Activated CD8-positive, alpha-beta memory T cell treated with anti-CD3 and anti-CD28 coated beads for 1 hour (primary cell): ENCODE data around the gene DAP.

Experiments used
- DNase-seq, 2 donors: peaks; one replicate each; pipeline ENCODE4 v3.0.0-alpha.2; 2020; ENCODE audit warnings: low read depth in 1 of 2; ENCODE audit errors: extremely low read depth in 1 of 2

The DAP gene

DNA sequence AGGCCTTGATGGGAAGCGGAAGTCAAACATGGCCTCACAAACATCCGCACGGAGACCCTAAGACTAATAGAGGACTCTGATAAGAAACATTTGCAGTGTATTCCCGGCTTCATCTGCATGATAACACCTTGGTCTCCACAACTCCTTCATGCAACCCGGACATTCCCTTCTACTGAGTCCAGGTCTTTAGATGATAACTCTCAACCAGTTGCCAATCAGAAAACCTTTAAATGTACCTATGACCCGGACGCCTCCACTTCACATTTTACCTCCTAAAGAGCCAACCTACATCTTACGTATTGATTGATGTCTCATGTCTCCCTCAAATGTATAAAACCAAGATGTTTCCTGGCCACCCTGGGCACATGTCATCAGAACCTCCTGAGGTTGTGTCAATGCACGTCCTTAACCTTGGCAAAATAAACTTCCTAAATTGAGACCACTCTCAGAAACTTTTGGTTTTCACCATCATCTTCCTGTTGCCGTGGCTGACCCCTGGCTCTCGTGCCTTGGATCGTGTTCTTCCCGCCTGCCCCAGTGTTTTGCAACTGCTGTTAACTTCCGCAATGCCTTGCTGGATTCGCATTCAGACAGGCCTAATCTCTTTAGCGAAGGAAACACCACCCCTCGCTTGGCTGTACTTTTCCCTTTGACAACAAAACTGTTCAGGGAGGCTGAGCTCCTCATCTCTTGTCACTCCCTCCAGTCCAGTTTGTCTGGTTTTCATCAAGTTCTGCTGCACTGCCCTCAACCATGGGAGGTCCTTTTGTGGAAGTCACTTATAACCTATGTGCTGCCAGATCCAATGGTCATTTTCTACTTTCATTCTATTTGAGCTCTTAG, 1.1 kb upstream of the DAP start:
- DNase-seq: no peak

DNA sequence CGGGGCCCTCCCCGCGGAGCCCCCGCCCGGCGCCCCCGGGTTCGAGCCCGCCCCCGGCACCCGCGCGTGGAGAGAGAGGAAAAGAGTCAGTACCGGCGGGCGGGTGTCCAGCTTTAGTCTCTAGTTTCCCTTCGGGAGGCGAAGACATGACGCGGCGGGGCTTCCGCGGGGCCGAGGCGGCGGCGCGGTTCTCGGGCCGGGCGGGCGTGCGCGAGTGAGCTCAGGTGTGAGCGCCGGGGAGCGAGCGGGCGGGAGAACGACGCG, 181 bp downstream of the DAP start:
- DNase-seq: no peak

DNA sequence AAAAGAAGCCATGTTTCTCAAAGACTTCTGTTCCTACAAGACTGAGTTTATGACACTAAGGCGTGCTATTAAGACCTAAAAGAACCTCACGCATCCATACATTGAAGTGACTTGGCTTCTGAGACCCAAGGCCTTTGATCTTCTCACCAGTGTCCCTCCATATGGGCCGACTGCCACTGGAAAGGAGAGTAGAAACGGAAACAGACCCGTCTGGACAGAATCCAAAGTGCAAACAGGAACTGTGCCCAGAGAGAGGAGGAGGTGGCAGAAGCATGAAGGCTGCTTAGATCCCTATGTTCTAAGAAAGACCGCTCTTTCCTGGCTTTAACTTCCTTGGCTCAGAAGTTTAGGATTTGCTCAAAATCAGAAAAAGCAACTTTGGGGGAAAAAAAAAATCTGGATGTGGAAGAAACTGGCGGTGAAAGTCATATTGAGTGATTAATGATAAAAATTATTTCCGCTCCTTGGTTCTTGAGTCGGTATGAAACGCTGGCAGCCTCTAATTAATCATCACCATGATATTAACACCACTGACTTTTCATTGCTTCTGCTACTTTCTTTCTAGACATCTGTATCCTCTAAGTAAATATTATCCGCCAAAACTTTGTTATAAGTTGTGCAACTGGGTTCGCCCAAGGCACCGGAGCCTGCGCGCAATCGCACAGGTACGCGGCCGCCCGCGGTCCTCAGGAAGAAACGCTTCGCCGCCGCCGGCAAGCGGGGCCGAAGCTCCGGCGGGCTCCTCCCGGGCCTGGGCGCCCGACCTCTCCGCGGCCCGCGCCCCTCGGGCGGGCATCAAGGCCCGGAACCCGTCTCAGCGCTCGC, 726 bp downstream of the DAP start:
- peak in 1 of 2 donors; percentile 13 for DNase-seq

DNA sequence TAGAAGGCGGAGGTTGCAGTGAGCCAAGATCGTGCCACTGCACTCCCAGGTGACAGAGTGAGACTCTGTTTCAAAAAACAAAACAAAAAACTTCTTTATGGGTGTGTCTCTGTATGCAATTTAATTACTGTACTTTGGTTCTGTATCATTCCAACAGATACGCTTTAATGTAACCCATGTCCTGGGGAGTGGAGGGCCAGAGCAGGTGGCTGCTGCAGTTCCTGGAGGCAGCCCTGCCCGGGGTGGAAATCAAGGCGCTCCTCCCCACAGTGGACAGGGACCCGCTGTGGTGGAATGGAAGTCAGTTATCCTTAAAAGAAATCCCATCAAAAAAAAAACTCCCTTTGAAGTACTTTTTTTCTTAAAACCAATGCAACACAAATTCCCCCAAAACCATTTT, 1.9 kb downstream of the DAP start:
- DNase-seq: no peak

DNA sequence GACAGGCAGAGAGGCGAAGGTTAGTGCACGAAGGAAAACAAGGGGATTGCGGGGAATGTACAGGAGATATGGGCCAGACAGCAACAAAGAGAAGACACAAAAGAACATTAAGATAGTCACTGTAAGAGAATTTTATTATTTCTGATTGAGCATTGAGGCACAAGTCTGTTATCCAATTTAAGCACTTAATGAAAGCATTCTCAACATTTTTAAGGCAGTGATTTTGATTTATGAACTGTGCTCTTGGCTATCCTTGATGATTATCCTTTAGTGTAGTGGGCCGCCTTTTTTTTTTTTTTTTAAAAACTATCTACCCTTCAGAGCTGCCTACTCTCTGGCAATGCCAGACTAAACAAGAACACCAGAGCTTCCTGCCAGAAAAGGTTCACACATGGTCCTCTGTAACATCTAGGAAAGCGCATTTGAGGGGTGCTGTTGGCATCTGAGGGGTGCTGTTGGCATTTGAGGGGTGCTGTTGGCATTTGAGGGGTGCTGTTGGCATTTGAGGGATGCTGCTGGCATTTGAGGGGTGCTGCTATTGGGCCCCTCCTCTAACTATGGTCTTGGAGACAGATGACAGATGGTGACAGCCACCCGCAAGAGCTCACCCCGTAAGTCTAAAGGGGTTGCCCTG, 3.0 kb downstream of the DAP start:
- DNase-seq: no peak

DNA sequence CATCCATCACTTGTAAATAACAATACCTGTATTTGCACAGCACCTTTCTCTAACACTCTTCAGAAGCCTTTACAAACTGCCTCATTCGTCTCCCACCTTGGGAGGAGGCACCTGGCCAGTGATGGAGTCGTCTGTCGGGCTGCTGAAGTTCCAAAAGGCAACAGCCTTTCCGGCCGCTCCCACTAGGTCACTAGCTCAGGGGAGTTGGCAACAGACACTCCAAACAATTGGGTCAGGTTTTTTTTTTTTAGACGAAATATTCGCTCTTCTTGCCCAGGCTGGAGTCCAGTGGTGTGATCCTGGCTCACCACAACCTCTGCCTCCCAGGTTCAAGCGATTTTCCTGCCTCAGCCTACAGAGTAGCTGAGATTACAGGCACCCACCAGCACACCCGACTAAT, 4.0 kb downstream of the DAP start:
- no peak for DNase-seq

- DNase-seq: no peak
These were observed 4.5 kb downstream of the DAP start for GRCh38 chr5:10756549-10756948.

GRCh38 chr5:10753178-10753577, 7.9 kb downstream of the DAP start:
- DNase-seq: no peak

DNA sequence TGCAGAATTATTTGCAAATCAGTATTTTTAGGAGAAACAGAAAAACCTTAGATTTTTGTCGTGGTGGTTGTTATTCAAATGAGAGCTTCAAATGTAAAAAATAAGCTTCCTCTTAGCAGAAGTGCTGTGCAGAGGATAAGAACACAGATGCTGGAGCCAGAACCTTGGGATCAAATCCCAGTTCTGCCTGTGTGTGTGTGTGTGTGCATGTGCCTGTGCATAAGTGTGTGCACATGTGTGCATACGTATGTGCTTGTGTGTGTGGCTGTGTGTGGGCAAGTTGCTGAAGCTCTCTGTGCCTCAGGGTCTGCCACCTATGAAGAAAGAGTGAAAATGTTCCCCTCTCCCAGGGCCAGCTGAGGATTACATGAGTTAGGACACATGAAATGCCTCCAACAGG, 8.6 kb downstream of the DAP start:
- DNase-seq: no peak

DNA sequence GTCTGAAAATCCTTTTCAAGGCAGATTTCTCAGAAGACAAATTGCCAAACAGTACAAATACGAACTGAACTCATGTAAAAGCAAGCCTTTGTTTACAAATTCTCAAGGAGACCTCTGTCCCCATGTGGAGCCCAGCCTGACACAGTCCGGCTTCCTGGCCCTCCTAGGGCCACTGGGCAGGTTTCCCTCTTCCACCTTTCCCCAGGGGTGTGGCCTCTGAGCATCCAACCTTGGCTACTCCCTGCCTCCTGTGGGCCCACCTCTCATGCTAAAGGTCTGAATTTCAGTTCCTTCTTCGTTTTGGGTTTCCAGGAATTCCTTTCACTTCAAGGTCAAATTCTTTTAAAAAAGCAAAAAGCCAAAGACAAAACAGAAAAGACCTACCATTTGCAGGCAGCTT, 10.1 kb downstream of the DAP start:
- no peak for DNase-seq

GRCh38 chr5:10747678-10748622, 13.1 kb downstream of the DAP start:
- DNase-seq: no peak

GRCh38 chr5:10746711-10747110, 14.3 kb downstream of the DAP start:
- DNase-seq: no peak

DNA sequence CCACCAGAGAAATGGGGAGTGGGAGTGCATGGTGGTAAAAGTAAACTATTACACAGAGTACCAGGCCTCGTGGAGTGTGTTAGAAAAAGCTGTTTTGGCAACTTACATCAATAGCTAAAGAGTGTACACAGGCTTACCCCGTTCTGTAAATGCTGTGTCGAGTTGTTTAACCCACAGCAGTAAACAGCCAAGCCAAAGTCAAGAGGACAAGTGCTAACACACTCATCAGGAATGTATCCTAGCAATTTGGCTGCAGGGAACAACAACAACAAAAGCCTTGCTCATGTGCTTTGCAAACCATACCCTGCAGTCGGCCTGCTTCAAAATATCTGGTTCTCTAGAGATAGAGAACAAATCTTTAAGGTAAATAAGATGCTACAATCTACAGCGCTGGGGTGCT, 15.9 kb downstream of the DAP start:
- DNase-seq: no peak

DNA sequence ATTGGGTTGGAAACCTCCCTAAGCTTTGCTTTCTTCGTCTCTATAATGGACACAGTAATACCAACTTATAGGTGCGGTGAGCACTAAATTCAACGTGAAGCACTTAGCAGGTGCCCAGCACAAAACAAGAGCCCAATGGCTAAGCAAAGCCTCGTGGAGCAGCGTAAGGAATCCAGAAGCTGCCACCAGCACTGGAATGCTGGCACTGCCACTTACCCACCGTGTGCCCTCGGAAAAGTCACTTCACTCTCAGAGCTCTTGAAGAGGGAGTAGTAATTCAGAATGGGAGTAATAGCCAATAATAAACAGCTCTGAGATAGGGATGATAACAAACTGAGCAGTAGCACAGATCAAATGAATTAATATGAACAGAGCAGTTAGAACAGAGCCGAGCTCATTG, 16.4 kb downstream of the DAP start:
- DNase-seq: no peak

DNA sequence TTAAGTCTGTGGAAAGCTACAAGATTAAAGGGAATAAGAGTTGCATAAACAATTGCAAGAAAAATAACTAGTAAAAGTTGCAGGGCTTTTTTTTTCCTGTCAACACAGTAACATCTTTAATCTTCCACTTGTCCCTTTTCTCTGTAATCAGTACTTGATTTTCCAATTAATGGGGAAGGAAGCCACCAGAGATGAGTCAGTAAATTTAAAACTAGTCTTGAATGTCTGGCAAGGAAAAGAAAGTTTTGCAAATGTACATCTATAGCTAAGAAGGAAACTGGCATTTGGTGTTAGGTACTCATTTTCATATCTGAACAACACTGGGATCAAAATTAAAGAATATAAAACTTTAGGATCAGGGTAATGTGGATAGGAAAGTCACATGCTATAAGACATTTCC, 17.1 kb downstream of the DAP start:
- DNase-seq: no peak

GRCh38 chr5:10743526-10743925, 17.5 kb downstream of the DAP start:
- no peak for DNase-seq

DNA sequence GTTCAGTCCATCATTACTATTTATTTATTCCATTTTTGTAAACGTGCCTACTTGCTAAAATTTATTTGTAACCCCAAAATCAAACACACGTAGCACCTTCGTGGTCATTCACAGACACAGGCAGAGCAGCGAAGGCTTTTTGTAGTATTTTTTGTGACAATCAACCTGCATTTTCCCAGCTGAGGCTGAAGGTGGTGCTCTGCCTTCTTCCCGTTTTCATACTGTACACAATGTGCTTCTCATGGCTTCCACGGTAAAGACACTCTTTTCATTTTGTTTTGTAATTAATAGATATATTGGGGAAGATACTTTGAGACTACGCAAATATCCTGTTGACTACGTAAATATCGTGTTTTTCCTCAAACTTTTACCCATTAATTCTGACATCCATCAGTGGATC, 19.4 kb downstream of the DAP start:
- DNase-seq: no peak

DNA sequence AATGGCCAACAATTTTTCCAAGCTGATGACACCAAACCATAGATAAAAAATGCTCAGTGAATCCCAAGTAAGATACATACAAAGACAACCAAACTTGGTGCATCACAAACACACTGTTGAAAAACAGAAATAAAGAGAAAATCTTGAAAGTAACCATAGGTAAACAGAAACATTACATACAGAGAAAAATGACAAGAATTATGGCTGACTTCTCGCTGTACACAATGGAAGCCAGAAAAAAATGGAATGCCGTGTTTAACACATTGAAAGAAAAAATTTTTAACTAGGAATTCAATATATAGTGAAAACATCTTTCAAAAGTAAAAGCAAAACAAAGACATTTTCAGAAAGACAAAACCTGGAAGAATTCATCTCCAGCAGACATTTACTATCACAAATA, 20.6 kb downstream of the DAP start:
- DNase-seq: no peak

DNA sequence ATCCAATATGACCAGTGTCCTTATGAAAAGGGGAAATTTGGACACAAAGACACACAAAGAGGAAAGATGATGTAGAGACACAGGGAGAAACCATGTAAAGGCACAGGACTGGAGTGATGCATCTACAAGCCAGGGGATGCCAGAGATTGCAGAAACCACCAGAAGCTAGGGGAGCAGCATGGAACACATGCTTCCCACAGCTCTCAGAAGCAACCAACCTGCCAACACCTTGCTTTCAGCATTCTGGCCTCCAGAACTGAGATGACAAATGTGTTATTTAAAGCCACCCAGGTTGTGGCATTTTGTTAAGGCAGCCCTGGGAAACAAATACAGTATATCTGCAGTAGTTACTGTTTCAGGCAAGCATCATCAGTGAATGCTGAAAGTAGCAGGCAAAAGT, 23.2 kb downstream of the DAP start:
- no peak for DNase-seq

- DNase-seq: no peak
These were observed 24.2 kb downstream of the DAP start for GRCh38 chr5:10736808-10737207.

- DNase-seq: no peak
These were observed 24.7 kb downstream of the DAP start for GRCh38 chr5:10736354-10736753.
